Activated T-helper 9 cell treated with anti-CD3 and anti-CD28 coated beads, Interleukin-2, amount 50 U/mL, for 16 hours (primary cell): Measurements from ENCODE around the gene STPG3.

Source experiments
- DNase-seq: peaks from one replicate; pipeline ENCODE4 v3.0.0-alpha.2; 2020; ENCODE audit warnings: low read depth

Gene STPG3

GRCh38 chr9:137302449-137303150 lies 51.5 kb downstream of the STPG3 start:
- DNase-seq, result no peak
